Type B pancreatic cell (in vitro differentiated cells): ENCODE measurements around the gene SLC25A21. TPM values are rescaled to one million over a fixed set of nuclear protein-coding genes. Genes with fewer than 3 reads are reported as not detected.
A peak's percentile ranks its signal among the peaks of the same experiment; 100 is the strongest.
"Not testable (repeated sequence)": the region's sequence is repeated elsewhere in the genome, so short reads cannot be mapped to it uniquely, and the experiment has no call there.

Experiments
- DNase-seq: peaks from one replicate; pipeline ENCODE4 v3.0.0; 2021; ENCODE audit warnings: mixed read lengths; ENCODE audit not compliant: unreplicated experiment; ENCODE audit errors: extremely low spot score
- H3K27ac Mint-ChIP-seq: 2 replicates; pipeline ENCODE4 v1.8.0; 2021; ENCODE audit warnings: mild to moderate bottlenecking, mixed read lengths
- H3K27me3 Mint-ChIP-seq: 2 replicates; pipeline ENCODE4 v1.8.0; 2021; ENCODE audit warnings: mixed read lengths
- H3K36me3 Mint-ChIP-seq: 2 replicates; pipeline ENCODE4 v1.8.0; 2021; ENCODE audit warnings: mixed read lengths
- H3K4me1 Mint-ChIP-seq: one replicate; pipeline ENCODE4 v1.8.0; 2021; ENCODE audit warnings: mixed read lengths; ENCODE audit not compliant: unreplicated experiment
- H3K4me3 Mint-ChIP-seq: 2 replicates; pipeline ENCODE4 v1.8.0; 2021; ENCODE audit warnings: mild to moderate bottlenecking, mixed read lengths
- H3K9me3 Mint-ChIP-seq: 2 replicates; pipeline ENCODE4 v1.8.0; 2021; ENCODE audit warnings: mixed read lengths
- CTCF ChIP-seq: fragments of 200-600 bp; sonication (generic); conservative IDR thresholded peaks from 2 replicates; pipeline ENCODE4 v1.5.0; 2021; ENCODE audit warnings: antibody characterized with exemption, mild to moderate bottlenecking
- total RNA-seq: library from RNA; stranded (reverse); gene quantifications from 2 replicates; pipeline ENCODE4 v1.2.1, GENCODE V29; 2021; ENCODE audit warnings: low replicate concordance

Gene SLC25A21
- total RNA-seq, 1 donor from 2014 or later, result 0.58 TPM

DNA sequence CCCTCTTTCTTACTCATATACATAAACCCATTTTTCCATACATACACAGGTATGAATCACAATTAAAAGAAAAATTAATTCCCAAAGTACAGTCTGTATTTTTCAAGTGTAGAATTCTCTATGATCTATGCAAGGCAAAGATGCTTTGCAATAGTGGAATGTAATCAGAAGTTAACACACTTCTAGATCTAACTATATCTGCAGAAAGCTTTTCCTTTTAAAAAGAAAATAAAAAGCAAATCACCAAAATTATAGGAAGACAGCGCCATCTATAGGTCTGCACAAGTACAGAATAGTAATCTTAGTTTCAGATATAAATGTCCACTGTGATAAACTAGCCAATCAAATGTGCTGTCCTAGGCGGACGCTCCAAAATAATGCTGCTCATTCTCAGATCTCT is 22.0 kb downstream of the SLC25A21 start:
- TF ChIP-seq CTCF, result peak; percentile 88
- Mint-ChIP-seq H3K27ac (no peak overlapping the region), H3K9me3 (no peaks in the 10 kb centered on the region), H3K4me1 (peaks cover 6% of the 10 kb centered on the region), H3K27me3 (peaks cover 35% of the 10 kb centered on the region), H3K4me3 (no peak overlapping the region), H3K36me3 (no peaks in the 10 kb centered on the region)
- no peak for DNase-seq

- peaks cover 39% of the 10 kb centered on the region for H3K27me3 Mint-ChIP-seq
- H3K4me3 Mint-ChIP-seq, result no peak overlapping the region
- DNase-seq, result no peak
- no peak for TF ChIP-seq CTCF
- no peaks in the 10 kb centered on the region for H3K9me3 Mint-ChIP-seq
- peaks cover 21% of the 10 kb centered on the region for H3K4me1 Mint-ChIP-seq
- H3K36me3 Mint-ChIP-seq, result no peaks in the 10 kb centered on the region
- no peak overlapping the region for H3K27ac Mint-ChIP-seq
These were observed 25.0 kb downstream of the SLC25A21 start for GRCh38 chr14:37147310-37147880.

DNA sequence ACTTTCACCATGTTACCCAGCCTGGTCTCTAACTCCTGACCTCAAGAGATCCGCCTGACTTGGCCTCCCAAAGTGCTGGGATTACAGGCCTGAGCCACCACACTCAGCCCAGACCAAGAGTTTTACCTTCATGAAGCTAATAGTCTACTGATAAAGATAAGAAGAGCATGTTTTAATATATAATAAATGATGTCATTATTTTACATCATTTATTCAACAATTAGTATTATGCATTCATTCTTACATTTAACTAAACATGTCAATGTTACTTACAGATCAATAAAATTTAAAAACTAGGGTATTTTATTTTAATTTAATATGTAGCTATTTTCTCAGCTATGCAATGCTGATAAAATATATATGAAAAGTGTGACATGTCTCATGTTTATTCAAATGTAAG is 26.0 kb downstream of the SLC25A21 start:
- H3K4me1 Mint-ChIP-seq, result peaks cover 21% of the 10 kb centered on the region
- DNase-seq, H3K27ac Mint-ChIP-seq, H3K36me3 Mint-ChIP-seq, H3K4me3 Mint-ChIP-seq, H3K9me3 Mint-ChIP-seq: not testable (repeated sequence)
- peaks cover 41% of the 10 kb centered on the region for H3K27me3 Mint-ChIP-seq

DNA sequence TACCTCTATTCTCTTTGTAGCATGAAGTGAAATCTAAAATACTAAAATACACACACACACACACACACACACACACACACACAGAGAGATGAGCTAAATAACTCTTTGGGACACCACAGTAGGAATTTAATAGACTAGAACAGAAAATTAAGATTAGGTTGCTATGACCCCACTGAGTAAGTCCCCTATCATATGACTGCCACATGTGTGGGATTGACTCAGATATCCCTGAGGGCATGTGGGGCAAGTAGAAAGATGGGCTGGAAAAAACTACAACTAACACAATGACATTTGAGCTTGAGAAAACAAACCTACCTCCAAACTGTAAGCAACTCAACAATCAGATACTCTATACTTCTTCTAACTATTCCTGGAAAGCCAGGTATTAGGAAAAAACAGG is 27.0 kb downstream of the SLC25A21 start:
- Mint-ChIP-seq H3K27me3 (peaks cover 38% of the 10 kb centered on the region), H3K36me3 (no peaks in the 10 kb centered on the region), H3K4me1 (peaks cover 20% of the 10 kb centered on the region), H3K27ac (no peak overlapping the region), H3K9me3 (no peaks in the 10 kb centered on the region), H3K4me3 (no peak overlapping the region)
- no peak for DNase-seq
- TF ChIP-seq CTCF, result no peak

GRCh38 chr14:37144729-37145363 is 27.6 kb downstream of the SLC25A21 start:
- H3K4me3 Mint-ChIP-seq, result no peak overlapping the region
- no peak for TF ChIP-seq CTCF
- peaks cover 18% of the 10 kb centered on the region for H3K4me1 Mint-ChIP-seq
- H3K27me3 Mint-ChIP-seq, result peaks cover 42% of the 10 kb centered on the region
- H3K36me3 Mint-ChIP-seq, result no peaks in the 10 kb centered on the region
- no peak overlapping the region for H3K27ac Mint-ChIP-seq
- no peak for DNase-seq
- no peaks in the 10 kb centered on the region for H3K9me3 Mint-ChIP-seq

GRCh38 chr14:37143475-37143874 is 28.9 kb downstream of the SLC25A21 start:
- H3K27me3 Mint-ChIP-seq, result peaks cover 47% of the 10 kb centered on the region
- H3K9me3 Mint-ChIP-seq, result no peaks in the 10 kb centered on the region
- no peak for DNase-seq
- H3K4me1 Mint-ChIP-seq, result peaks cover 18% of the 10 kb centered on the region
- no peak for TF ChIP-seq CTCF
- no peak overlapping the region for H3K4me3 Mint-ChIP-seq
- H3K27ac Mint-ChIP-seq, result no peak overlapping the region
- no peaks in the 10 kb centered on the region for H3K36me3 Mint-ChIP-seq
